Pons (tissue), 1 donor: ENCODE measurements around the gene HNRNPLL.
A peak's percentile ranks its signal among the peaks of the same experiment; 100 is the strongest.
"Not testable (repeated sequence)": the region's sequence is repeated elsewhere in the genome, so short reads cannot be mapped to it uniquely, and the experiment has no call there.

Experiments
- DNase-seq: peaks from one replicate; pipeline ENCODE4 v3.0.0-alpha.2; 2016; ENCODE audit warnings: low spot score

HNRNPLL gene

GRCh38 chr2:38552259-38552658 is 50.5 kb downstream of the HNRNPLL start:
- DNase-seq = no peak

GRCh38 chr2:38551746-38552145 is 51.0 kb downstream of the HNRNPLL start:
- DNase-seq = no peak

- no peak for DNase-seq
These were observed 51.6 kb downstream of the HNRNPLL start for GRCh38 chr2:38551171-38551570.

- DNase-seq = no peak
These were observed 52.9 kb downstream of the HNRNPLL start for GRCh38 chr2:38549851-38550250.

GRCh38 chr2:38549071-38549704 is 53.5 kb downstream of the HNRNPLL start:
- DNase-seq = no peak

- no peak for DNase-seq
These were observed 54.9 kb downstream of the HNRNPLL start for GRCh38 chr2:38547791-38548190.

GRCh38 chr2:38546585-38546984 is 56.1 kb downstream of the HNRNPLL start:
- DNase-seq = no peak

- DNase-seq = no peak
These were observed 56.7 kb downstream of the HNRNPLL start for GRCh38 chr2:38546064-38546463.

GRCh38 chr2:38542248-38542631 is 60.5 kb downstream of the HNRNPLL start:
- not testable (repeated sequence) for DNase-seq

GRCh38 chr2:38540580-38541286 is 62.0 kb downstream of the HNRNPLL start:
- peak; percentile 49 for DNase-seq

GRCh38 chr2:38539086-38539485 is 63.6 kb downstream of the HNRNPLL start:
- DNase-seq = no peak

- DNase-seq = no peak
These were observed 64.7 kb downstream of the HNRNPLL start for GRCh38 chr2:38537937-38538525.

- DNase-seq = not testable (repeated sequence)
These were observed 65.4 kb downstream of the HNRNPLL start for GRCh38 chr2:38537296-38537695.

GRCh38 chr2:38535744-38536506 is 66.8 kb downstream of the HNRNPLL start:
- no peak for DNase-seq

GRCh38 chr2:38535404-38535743 is 67.4 kb downstream of the HNRNPLL start:
- DNase-seq = no peak

GRCh38 chr2:38534746-38535403 is 67.9 kb downstream of the HNRNPLL start:
- no peak for DNase-seq

GRCh38 chr2:38533757-38534545 is 68.8 kb downstream of the HNRNPLL start:
- no peak for DNase-seq

GRCh38 chr2:38533180-38533579 is 69.5 kb downstream of the HNRNPLL start:
- DNase-seq = peak; percentile 64

GRCh38 chr2:38532366-38532765 is 70.4 kb downstream of the HNRNPLL start:
- no peak for DNase-seq

- no peak for DNase-seq
These were observed 73.5 kb downstream of the HNRNPLL start for GRCh38 chr2:38529208-38529607.

GRCh38 chr2:38528534-38528933 is 74.2 kb downstream of the HNRNPLL start:
- DNase-seq = no peak
